Ovary (tissue), 3 donors: ENCODE data around the gene RAB41.

ENCODE experiments used
- CTCF ChIP-seq, 3 donors: fragments of 450-650 bp in 2 of 3; fragments of 200-600 bp in 1 of 3; IDR thresholded peaks; one replicate each; pipeline versions ENCODE4 v1.5.1 to v1.8.0; 2016 to 2022; ENCODE audit warnings: antibody characterized with exemption in 3 of 3, mild to moderate bottlenecking in 1 of 3
- EP300 ChIP-seq: sonication (generic); formaldehyde crosslinking; IDR thresholded peaks from one replicate; pipeline ENCODE4 v1.6.1; 2017; ENCODE audit warnings: antibody characterized with exemption
- POLR2A ChIP-seq: fragments of 450-650 bp; IDR thresholded peaks from one replicate; pipeline ENCODE4 v1.6.1; 2017; ENCODE audit warnings: antibody characterized with exemption, mild to moderate bottlenecking, moderate library complexity
- donor health status: DM: no; HTN: no; CAD: no.

GRCh38 chrX:70255452-70255851 is 26.5 kb upstream of the RAB41 start:
- TF ChIP-seq CTCF (IDR thresholded peaks at IDR 0.05) (no peak), POLR2A (no peak), EP300 (no peak)
